COLO829 (cell line): ENCODE measurements around the gene MAD1L1.
"Not testable (repeated sequence)": the region's sequence is repeated elsewhere in the genome, so short reads cannot be mapped to it uniquely, and the experiment has no call there.

ENCODE experiments used
- DNase-seq: peaks from one replicate; pipeline ENCODE4 v3.0.0; 2012; ENCODE audit warnings: low spot score

The MAD1L1 gene

DNA sequence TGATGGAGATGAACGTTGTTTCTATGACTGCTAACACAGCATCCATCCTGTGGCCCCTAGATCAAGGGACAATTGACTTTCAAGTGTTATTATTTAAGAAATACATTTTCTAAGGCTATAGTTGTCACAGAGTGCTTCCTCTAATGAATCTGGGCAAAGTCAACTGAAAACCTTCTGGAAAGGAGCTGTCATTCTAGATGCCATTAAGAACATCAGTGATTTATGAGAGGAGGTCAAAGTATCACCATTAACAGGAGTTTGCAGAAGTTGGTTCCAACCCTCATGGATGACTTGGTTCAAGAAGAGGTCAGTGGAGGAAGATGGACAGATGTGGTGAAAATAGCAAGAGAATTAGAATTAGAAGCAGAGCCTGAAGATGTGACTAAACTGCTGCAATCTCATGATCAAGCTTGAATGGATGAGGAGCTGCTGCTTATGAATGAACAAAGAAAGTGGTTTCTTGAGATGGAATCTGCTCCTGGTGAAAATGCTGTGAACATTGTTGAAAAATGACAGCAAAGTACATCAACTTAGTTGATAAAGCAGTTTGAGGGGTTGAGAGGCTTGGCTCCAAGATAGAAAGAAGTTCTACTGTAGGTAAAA is 400.7 kb downstream of the MAD1L1 start:
- not testable (repeated sequence) for DNase-seq

DNA sequence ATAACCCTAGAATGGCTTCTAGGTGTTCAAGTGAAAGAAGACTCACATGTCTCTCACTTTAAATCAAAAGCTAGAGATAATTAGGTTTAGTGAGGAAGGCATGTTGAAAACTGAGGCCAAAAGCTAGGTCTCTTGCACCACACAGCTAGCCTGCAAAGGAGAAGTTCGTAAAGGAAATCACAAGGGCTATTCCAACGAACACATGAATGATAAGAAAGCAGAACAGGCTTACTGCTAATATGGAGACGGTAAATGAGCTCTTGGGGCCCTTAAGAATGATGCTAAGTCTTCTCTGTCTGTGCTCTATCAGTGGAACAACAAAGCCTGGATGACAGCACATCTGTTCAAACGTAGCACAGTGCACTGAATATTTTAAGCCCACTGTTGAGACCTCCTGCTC is 401.3 kb downstream of the MAD1L1 start:
- DNase-seq = not testable (repeated sequence)

DNA sequence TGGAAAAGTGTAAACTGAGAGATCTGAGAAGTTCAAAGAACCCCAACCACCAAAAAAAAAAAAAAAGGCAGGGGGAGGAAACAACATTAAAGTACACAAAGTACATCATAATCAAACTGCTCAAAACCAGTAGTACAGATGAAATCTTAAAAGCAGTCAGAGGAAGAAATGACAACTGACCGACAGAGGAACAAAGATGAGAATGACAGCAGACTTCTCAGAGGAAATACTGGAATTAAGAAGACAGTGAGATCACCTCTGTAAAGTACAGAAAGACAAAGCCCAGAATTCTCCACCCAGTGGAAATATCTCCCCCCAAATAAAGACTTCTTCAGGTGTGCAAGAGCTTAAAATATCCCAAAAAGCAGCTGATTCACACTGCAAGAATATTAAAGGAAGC is 403.1 kb downstream of the MAD1L1 start:
- not testable (repeated sequence) for DNase-seq

DNA sequence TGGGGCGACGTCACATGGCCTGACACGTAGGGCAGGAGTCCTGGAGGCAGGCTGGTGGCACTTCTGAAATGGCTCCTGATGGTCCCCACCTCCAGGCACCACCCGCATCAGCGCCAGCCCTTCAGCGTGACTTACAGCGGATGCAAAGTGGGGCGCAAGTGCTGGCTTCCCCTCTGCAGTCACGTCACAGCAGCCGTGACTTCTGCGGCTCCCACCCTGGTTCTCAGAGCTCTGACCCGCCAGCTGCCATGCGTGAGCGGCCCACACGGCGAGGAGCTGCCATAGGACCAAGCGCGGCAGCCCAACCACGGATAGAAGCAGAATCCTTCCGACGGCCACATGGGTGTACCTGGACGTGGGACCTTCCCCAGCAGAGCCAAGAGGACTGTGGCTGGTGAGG is 403.6 kb downstream of the MAD1L1 start:
- DNase-seq = no peak

DNA sequence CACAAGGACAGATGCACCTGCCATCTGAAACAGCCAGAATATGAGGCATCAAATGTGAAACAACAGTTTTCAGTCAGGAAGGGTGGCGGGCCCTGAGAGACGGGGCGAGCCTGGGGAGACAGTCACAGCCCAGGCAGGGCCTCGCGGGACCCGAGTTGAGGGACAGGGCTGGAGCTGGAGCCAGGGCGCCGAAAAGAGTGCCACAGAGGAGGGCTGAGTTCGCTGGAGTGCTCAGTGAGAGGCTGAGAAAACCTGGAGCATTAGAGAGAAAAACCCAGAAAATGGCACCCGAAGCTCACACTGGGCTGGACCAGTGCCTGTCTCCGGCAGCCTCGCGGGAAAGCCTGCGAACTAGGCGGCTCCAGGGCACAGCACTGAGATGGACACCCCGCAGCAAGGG is 404.6 kb downstream of the MAD1L1 start:
- DNase-seq = not testable (repeated sequence)

DNA sequence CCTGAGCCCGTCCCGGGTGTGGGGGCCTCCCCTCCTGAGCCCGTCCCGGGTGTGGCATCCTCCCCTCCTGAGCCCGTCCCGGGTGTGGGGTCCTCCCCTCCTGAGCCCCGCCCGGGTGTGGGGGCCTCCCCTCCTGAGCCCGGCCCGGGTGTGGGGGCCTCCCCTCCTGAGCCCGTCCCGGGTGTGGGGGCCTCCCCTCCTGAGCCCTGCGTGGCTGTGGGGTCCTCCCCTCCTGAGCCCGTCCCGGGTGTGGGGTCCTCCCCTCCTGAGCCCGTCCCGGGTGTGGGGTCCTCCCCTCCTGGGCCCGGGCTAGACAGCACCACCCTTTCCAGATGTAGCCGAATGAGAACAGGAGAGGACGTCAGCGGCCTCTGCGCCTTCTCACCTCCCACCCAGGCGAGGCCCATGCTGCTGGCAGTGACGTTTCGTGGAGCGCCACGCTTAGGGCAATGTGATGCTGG is 405.2 kb downstream of the MAD1L1 start:
- not testable (repeated sequence) for DNase-seq

DNA sequence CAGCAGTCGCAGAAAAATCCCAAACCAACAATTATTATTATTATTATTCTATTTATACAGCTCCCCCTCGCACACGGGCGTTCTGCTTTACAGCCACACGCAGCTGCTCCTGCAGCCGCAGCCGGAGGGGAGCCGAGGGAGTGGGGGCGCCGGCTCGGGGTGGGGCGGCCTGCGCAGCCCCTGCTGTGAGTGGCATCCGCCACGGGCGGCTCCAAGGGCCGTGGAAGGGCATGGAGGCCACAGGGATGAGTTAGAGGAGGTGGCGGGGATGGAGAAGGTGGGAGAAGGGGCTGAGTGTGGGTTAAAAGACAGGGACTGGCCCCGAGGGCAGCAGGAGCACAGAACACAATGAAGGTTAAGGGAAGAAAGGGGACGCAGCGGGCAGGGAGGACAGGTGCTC is 405.8 kb downstream of the MAD1L1 start:
- DNase-seq = not testable (repeated sequence)

DNA sequence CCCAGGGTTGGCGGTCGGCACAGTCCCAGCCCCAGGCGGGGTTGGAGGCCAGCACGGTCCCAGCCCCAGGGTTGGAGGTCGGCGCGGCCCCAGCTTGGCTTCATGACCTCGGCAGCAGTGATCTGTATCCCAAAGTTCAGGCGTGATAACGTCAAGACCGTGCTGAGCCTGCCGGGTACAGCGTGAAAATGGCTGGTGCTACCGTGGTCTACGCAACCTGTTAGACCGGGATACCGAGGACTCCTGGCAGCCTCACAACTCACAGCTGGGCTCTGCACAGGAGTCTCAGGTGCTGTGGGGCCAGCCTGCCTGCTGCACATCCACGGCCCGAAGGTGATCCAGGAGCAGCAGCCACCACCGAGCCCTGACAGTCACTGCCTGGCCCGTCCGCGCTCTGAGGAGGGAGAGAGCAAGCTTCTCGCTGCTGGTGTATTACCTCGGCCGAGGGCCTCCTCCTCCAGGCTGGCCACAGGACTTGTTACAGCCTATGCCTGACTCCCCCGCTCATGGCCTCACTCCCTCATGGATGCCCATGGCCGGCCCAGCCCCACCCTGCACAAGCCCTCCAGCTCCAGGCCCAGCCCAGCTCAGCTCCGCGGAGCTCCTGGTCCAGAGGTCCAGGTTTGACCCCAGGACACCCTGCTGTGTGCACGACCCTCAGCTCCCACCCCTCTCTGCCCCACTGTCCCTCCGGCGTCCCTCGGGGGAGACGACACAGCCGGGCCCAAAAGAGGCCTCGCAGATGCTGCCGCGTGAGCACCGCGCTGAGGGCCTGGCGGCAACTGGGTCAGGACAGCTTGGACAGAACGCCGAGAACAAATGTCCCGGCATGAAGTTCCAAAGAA is 406.6 kb downstream of the MAD1L1 start:
- no peak for DNase-seq

DNA sequence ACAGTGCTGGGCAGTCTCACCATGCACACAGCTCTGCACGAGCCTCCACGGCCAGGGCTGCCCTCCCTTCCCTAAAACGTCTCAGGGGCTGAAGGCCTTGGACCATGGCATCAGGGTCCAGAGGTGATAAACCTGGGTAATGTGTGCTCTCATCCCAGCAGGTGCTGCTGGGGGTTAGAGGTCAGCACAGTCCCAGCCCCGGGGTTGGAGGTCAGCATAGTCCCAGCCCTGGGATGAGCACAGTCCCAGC is 407.2 kb downstream of the MAD1L1 start:
- DNase-seq = not testable (repeated sequence)

DNA sequence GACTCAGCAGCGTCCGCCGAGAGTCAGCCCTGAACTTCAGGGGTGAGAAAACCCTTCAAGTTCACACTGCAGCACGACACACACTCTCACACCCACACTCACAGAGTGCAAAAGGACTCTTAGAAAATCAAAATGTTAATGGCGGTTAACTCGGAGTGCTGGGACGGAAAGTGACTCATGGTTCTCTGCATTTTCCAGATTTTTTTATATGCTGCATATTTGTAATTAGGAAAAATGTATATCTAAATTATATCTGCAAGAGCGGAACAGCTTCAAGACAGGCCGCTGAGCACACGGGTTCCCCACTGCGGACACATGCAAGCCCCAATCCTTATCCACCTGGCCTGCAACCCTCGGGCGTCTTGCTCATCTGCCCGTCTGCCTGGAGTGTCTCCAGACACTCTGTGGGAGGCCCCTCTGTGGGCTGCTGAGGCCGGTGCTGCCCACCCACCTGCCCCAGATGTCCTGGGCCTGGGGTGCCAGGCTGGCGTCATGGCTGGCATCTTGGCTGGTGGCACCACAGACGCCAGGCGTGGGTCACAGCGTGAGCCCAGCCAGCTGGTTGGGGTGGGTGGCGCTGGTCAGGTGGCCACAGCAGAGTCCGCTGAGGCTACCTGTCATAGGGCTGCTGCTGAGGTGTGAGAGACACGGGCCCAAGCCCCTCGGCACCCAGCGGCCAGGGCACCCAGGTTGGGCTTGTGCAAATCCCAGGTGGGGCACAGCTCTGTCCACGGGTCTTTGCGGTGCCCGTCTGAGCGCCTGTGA is 407.7 kb downstream of the MAD1L1 start:
- not testable (repeated sequence) for DNase-seq

DNA sequence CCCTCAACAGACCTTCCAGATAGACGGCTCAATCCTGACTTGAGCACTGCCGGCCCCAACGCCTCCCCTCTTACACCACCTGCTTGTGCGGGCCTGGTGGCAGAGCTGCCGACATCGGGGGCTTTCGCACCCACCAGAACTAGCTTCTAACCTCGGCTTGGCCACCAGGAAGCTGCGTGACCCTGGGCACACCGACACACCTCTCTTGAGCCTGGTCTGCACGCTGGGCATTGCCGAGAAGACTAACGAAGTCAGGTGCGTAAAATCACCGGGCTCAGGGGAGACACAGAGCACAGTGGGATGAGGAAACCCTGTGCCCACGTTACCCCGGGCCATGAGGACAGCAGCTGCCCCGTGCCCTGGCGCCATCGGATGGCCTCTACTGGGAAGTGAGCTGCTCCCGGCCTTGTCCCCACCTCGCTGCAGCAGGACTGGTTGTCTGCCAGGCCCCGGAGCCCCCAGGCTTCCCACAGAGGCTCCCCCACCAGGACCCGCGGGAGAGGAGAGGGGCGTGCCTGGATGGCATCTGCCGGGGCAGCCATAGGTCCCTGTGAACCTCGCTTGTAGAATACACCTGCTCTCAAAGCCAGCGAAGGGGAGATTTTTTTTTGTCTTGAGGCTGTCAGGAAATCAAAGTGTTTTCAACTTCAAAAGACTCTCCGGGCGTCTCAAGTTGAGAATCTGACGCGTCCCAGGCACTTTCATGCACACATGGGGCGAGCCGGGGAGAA is 408.4 kb downstream of the MAD1L1 start:
- DNase-seq = not testable (repeated sequence)

DNA sequence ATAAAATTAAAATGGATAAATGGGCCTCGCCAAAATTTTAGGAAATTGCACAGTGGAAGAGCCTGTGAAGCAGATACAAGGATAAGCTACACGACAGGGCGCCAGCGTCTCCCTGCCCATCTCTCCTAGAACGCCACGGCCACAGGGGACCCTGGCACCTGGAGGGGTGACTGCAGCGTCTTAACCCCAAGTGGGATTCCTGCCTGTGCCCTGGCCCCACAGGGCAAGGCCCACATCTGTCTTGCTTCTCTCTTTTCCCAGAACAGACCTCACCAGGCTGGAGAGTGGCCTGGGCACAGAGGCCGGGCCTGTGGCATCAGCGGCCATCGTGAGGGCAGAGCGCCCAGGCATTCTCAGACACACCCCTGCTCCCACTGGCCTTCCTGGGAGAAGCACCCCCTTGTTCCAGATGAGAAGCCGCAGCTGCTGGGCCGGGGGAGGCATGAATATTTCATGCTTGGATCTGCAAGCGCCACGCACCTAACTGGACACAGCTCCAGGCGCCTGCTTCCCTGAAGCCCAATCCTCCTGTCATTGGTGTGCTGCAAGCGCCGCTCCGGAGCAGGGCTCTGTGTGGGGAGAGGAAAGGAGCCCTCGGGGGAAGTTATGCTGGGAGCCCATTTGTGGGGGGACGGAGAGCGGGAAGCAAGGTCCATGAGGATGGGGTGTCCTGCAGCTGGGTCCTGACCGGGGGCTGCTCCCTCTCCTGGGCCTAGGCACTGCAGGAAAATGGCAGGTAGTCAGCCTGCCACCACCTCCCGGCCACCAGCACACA is 409.2 kb downstream of the MAD1L1 start:
- DNase-seq = no peak

DNA sequence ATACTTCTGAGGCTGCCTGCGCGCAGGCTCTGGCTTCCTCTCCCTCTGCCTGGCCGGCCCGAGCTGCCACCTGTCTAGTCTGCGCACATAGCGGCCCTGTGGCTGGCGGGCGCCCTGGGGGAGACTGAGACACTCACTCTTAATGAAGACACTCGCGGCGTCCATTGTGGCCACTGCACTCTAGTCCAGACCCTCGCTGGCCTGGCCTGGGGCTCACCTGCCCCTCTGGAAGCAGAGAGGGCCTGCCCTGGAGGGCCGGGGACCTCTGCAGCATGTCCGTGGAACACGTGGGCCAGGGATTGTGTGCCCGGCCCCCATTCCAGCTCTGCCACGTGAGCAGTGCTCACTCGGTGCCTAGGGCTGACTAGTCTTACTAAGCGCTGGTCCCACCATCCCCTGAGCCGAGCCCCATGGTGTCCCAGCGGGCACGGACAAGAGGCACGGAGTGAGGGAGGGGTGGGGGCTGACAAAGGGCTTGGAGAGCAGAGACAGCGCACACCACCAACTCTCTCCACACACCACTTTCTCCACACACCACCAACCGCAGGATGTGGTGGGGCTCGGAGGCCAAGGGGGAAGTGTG is 413.4 kb downstream of the MAD1L1 start:
- DNase-seq = no peak

DNA sequence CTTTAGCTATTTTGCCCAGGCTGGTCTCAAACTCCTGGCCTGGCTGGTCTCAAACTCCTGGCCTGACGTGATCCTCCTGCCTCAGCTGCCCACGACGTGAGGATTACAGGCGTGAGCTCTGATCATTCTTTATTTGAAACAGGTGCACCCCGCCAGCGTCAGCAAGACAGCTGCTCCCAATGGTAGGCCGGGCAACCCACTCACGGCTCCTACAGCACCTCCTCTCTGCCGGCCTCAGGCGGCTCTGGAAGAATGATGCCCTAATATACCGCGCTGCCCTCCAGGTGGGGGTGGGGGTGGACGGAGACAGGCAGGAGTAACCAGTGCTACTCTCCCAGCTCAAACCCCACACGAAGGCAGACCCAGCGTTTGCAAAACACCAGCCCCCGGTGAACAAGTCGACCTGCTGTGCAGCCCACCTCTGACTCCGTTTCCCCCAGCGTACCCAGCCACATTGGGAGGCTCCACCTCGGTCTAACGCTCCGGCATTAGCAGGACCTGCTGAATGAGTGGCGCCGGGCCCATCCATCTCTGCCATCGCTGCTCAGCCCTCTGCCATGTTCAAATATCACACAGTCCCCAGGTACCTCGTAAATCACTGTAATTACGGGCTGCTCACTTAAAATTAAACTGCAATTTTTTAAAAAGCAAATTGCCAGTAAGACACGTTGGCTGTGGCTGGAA is 414.0 kb downstream of the MAD1L1 start:
- DNase-seq = no peak

DNA sequence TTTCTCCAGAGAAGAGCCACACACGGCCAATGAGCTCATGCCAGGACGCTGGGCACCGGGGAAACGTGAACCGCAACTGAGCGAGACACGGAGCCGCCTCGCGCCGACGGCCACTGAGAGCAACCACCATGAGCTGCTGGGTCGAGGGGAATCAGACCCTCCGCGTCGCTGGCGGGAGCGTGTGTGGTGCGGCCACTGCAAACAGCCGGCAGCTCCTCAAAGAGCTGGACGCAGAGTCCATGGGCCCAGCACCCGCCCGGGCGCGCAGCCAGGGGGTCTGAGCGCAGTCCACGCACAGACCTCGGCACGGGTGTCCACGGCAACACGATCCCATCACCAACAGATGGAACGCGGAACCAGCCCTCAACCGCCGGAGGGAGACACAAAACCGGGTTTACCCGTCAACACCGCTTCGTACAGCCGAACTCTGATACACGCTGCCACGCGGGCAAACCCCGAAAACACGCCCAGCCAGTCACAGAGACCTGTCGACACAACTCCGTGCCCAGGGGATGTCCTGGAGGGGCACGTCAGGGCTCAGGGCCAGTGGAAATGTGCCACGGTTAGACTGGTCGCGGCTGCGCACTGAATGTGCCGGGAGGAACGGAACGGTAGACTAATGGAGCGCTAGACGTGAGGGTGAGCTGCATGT is 415.6 kb downstream of the MAD1L1 start:
- DNase-seq = no peak

DNA sequence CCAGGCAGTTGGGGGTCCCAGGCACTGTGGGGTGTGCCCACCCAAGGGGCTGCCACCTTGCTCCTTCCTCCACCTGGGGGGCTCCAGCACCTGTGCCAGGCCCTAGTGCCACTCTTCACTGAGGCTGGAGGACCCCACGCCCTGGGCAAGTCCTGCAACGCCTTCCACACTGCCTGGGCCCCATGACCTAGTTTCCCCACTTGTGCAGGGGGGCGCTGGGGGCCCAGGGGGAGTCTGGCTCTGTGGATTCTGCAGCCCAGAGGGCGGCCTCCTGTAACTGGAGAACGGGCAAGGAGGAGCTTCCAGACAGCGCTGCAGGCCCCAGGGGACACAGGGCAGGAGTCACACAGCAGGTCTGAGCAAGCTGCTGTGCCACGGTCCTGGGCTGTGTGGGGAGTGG is 416.3 kb downstream of the MAD1L1 start:
- DNase-seq = not testable (repeated sequence)

DNA sequence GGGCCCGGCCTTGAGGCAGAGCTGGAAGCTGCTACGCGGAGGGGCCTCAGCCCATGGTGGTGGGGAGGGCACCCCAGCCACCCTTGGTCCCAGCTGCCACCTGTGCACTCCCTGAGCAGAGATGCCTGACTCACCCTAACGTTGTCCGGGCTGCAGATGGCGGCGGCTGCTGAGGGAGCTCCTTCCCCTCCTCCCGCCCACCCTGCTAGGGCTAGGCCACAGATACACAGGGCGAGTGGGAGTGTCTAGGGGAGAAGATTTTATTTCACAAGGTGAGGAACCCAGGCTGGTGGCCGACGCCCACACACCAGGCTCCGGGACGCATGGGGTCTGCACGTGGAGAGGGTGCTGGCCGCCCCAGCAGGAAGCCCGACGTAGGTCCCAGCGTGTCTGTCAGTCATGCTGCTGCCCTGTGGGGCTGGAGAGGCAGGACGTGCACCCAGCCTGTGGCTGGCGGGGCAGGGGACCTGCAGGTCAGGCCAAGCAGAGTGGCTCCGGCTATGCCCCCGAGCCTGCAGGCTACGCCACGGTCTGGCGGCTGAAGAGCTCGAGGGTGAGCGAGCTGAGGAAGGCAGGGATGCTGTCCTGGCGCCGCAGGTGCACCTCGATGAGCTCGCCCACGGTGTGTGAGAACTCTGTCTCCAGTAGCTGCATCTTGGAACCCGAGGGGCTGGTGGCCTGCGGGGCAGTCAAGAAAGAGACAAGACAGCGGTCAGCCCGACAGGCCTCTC is 417.0 kb downstream of the MAD1L1 start:
- DNase-seq = not testable (repeated sequence)

DNA sequence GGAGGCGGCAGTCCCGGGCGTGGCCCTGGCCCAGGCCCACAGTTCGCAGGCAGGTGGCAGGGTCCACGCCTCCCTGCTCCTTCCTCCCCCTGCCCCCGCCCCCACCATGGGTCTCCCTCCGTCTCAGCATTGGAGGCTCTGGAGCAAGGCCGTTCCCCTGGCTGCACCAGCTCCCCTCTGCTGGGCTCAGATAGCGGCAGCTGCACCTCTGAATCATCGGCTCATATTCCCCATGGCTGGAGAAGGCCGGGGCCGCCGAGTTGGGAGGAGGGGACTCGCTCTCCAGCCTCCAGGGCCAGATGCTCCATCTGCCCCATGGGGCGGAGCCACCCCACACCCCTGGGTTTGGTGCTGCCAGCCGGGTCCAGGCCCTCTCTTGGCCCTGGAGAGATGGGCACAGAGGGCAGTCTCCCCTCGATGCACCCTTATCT is 417.7 kb downstream of the MAD1L1 start:
- no peak for DNase-seq

DNA sequence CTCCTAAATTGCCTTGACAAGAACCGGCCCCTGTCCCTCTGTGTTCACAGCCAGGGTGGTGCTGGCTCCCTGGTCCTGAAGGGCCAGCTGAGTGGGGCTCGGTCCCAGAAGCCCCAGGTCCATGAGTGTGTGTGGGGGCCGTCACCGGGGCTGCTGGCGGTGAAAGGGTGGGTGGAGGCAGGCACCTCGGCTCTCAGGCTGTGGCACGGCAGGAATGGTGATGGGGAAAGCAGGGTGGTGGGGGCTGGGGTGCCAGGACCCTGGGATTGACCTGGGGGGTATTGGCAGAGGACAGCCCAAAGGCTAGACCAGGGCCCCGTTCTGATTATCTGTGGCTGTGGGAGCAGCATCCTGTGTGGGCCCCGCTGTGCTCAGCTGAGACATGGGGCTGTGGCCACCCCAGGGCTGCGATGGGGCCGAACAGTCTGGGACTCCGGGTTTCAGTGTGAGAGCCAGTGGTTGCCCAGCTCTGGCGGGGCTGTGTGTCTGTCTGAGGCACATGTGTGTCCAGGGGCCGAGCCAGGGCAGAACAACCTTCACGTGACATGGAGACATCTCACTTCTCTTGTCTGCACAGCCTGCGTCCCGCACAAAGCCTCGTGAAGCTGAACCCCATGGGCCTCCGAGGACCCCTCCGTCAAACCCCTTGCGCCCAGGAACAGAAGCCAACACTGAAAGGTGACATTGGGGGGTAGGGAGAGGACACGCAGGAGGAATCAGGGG is 418.5 kb downstream of the MAD1L1 start:
- DNase-seq = no peak
